Stimulated activated CD4-positive, alpha-beta T cell treated with anti-CD3 and anti-CD28 coated beads, Interleukin-1b, Interleukin-23, amount 100 ng/mL, for 4 hours (primary cell): ENCODE data around the gene HSPB6.
"Not testable (repeated sequence)": the region's sequence is repeated elsewhere in the genome, so short reads cannot be mapped to it uniquely, and the experiment has no call there.

Source experiments
- DNase-seq, 2 donors: peaks; one replicate each; pipeline ENCODE4 v3.0.0-alpha.2; 2020; ENCODE audit warnings: low read depth in 2 of 2

HSPB6 gene

DNA sequence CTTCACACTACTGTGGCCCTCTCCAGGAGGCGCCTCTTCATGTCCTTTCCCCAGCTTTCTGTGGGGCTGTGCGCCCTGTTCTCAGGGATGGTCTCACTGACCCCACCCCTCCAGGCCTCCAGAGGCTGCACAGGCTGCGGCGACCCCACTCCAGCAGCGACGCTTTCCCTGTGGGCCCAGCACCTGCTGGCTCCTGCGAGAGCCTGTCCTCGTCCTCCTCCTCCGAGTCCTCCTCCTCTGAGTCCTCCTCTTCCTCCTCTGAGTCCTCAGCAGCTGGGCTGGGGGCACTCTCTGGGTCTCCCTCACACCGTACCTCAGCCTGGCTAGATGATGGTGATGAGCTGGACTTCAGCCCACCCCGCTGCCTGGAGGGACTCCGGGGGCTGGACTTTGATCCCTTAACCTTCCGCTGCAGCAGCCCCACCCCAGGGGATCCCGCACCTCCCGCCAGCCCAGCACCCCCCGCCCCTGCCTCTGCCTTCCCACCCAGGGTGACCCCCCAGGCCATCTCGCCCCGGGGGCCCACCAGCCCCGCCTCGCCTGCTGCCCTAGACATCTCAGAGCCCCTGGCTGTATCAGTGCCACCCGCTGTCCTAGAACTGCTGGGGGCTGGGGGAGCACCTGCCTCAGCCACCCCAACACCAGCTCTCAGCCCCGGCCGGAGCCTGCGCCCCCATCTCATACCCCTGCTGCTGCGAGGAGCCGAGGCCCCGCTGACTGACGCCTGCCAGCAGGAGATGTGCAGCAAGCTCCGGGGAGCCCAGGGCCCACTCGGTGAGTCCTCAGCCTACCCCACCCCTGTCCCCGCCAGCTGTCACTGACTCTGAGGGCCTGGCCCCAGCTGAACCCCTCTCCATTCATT, 29.7 kb upstream of the HSPB6 start:
- no peak for DNase-seq

DNA sequence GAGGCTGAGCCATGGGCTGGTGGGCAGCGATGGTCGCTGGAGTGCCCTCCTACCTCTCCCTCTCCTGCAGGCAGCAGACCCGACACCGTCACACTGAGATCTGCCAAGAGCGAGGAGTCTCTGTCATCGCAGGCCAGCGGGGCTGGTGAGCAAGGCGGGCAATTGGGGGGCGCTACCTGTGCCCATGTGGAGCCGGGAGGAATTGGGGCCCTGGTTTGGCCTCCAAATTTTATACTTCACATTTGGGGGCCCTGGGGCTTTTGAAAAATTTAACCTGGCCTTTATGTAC, 28.5 kb upstream of the HSPB6 start:
- DNase-seq: no peak

DNA sequence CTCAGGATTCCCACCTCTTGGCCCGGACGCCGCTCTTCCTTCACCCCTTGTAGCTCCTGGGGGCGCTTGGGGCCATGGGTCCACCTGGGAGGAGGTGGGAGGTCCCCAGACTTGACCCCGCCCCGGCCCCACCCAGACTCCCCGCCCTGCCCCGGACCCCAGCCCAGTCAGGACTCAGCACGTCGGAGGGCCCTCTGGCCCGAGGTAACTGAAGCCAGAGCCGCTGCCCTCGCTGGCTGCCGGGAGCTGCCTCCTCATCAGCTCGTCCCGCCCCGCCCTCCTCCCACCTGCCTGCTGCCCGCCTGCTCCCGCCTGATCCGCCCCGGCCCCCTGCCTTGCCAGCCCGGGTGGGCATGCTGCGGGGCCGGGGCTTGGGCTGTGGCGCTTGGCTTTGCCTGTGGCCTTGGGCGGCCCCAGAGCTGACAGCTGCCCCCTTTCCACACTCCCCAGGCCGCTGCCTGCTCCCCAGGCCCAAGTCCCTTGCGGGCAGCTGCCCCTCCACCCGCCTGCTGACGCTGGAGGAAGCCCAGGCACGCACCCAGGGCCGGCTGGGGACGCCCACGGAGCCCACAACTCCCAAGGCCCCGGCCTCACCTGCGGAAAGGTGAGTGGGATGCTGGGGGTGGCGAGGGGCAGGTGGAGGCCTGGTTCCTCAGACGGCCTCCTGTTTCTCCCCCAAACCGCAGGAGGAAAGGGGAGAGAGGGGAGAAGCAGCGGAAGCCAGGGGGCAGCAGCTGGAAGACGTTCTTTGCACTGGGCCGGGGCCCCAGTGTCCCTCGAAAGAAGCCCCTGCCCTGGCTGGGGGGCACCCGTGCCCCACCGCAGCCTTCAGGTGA, 27.9 kb upstream of the HSPB6 start:
- DNase-seq: no peak

DNA sequence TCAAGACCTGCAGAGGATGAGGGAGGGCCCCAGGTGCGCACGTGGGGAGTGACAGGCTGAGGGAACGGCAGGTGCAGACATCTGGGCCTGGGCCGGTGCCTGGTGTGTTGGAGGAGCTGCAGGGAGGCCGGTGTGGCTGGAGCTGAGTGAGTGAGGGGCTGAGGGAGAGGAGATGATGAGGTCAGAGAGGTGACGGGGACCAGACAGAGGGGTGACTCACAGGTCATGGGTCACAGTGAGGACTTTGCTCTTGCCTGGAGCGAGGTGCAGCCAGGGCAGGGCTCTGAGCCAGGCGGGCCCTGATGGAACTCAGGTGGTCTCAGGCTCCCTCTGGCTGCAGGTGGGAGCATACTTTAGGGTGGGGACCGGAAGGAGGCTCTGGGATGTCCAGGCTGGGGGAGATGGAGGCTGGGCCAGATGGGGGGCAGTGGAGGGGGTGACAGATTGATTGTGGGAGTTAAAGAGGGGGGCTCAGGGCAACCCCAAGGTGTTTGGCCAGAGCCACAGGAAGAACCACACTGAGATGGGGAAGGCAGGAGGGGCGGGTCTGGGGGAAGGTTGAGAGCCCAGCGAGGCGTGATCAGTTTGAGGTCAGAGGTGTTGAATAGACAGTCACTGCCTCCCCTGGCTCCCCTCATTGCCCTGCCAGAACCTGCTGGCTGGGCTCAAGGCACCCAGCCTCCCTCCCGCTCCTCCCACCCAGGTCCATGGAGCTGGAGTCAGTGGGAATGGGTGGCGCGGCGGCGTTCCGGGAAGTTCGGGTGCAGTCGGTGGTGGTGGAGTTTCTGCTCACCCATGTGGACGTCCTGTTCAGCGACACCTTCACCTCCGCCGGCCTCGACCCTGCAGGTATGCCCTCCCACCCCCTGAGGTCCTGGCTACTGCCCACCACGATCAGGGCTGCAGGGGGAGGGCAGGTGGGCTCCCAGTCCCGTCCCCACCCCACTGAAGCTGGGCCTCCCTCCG, 26.9 kb upstream of the HSPB6 start:
- no peak for DNase-seq

DNA sequence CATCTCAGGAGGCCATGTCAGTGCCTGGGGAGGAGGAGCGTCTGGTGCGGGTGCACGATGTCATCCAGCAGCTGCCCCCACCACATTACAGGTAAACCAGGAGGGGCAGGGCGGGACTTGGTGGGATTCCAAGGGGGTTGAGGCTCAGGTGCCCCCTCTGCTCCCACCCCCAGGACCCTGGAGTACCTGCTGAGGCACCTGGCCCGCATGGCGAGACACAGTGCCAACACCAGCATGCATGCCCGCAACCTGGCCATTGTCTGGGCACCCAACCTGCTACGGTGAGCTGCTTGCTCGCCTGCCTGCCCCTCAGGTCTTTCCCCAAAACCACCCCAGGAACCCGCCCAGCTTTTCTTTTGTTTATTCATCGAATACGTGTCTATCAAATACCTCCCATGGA, 25.8 kb upstream of the HSPB6 start:
- DNase-seq: no peak

DNA sequence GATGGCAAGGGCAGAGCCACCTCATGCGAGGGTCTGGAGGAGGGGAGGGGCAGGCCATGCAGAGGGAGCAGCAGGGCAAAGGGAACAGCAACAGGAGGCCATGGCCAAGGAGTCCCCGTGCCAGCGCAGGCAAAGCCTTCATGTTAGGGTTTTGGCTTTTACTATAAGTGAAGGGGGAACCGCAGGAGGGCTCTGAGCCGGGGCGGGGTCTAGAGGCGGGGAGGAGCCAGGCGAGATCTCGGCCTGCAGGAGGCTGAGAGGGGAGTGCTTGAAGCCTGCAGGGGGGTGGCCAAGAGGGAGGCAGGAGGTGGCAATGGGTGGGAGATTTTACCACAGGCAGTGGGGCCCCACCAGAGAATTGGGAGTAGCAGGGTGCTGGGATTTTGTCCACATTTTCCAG, 24.8 kb upstream of the HSPB6 start:
- no peak for DNase-seq

DNA sequence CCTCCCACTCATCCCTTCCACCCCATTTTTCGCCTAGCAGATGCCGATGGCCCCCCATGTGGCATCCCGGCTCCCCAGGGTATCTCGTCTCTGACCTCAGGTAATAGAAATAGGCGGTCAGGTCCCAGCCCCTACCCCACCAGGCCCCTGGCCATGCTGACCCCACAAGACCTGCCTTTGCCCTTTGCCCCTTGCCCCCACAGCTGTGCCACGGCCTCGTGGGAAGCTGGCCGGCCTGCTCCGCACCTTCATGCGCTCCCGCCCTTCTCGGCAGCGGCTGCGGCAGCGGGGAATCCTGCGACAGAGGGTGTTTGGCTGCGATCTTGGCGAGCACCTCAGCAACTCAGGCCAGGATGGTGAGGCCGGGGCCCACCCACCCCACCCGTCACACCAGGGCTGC, 23.9 kb upstream of the HSPB6 start:
- DNase-seq: no peak

DNA sequence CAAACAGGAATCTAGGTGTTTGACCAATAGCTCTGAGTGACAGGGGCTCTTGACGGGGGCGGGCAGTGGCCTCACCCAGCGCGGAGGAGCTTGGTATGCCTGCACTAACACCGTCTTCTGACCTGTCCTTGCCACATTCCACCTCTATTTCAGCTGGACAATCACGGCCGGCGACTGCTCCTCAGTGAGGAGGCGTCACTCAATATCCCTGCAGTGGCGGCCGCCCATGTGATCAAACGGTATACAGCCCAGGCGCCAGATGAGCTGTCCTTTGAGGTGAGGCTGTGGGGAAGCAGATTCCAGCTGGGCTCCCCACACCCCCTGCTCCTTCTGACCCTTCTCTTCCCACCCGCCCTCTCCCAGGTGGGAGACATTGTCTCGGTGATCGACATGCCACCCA, 23.2 kb upstream of the HSPB6 start:
- DNase-seq: no peak

DNA sequence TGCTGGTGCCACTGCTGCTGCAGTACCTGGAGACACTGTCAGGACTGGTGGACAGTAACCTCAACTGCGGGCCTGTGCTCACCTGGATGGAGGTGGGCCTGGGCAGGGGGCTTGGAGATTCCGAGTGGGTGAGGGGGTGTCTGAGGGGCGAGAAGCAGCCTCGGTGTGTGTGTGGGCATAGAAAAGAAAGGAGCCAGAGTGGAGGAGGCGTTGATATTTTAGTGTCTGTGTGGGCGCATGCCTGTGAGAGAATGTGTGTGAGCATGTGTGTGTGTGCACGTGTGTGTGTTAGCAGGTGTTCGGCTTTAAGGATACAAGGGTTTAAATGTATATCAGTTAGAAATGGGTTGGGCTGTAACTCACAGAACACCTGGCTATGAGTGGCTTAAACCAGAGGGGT, 22.2 kb upstream of the HSPB6 start:
- DNase-seq: no peak

DNA sequence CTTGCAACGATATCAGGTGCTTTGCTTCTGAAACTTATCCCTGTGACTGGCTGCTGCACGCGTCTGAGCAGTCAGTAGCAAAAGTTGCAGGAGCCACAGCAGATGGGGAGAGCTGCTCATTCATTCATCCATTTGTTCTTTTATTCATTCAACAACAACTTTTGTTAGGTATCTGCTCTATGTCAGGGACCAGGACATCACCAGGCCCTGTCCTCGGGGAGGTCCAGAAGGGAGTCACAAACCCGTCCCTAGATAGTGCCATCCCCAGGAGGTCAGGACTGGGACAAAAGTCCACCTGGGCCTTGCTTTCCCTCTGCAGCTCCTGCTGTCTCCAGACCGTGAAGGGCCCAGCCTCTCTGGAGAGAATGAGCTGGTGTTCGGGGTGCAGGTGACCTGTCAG, 21.1 kb upstream of the HSPB6 start:
- no peak for DNase-seq

DNA sequence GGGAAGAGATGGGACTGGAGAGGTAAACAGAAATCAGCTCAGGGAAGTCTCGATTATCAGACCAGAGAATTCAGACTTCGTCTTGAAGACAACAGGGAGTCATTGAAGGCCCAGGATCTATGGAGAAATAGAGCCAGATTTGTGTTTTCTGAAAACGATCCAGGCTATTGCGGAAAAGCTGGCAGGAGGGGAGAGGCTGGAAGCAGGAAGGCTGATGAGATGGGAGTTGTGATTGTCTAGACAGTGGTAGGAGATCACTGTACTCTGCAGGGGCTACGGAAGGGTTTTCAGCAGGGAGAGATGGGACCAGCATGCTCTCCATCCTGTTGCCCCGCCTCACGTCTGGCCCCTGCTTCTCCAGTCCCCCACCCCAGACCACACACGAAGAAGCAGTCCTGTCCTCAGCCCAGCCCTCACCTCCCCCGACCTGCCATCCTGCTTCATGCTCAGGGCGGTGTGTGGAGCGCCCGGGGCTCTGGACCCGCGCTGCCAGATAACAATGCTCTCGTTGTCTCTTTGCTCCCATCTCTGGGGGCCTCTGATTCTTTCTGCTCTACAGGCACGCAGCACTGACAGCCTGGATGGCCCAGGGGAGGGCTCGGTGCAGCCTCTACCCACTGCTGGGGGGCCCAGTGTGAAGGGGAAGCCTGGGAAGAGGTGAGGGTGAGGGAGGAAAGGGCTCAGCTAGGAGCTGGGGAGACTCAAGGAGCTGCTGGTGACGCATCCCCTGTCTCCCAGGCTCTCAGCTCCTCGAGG, 20.4 kb upstream of the HSPB6 start:
- no peak for DNase-seq

DNA sequence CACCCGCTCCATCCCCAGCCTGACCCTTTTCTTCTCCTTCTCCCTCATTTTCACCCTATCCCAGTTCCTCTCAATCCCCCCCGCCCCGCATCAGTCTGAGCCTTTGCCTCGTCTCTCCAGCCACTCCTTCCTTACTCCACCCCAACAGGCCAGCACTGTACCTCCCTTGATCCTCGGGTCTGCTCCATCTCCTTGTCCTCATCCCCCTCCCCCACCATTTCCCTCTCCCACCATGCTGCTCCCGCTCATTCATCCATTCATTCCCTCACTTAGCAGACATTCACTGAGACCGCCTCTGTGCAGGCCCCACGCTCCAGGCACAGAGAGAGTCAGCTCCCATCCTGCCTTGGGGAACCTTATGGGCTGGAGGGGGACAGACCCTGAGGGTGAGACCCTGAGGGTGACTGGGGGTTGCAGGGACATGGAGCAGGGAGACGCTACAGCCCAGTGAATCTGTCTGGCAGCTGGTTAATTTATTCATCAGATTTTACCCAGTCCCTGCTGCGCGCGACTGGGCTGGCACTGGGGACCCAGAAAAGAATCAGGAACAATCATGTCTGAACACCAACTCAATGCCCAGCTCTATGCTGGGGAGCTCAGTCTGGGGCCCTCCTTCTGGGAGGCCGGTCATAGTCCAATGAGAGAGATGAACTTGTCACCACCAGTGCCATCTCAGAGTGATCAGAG, 19.4 kb upstream of the HSPB6 start:
- no peak for DNase-seq

DNA sequence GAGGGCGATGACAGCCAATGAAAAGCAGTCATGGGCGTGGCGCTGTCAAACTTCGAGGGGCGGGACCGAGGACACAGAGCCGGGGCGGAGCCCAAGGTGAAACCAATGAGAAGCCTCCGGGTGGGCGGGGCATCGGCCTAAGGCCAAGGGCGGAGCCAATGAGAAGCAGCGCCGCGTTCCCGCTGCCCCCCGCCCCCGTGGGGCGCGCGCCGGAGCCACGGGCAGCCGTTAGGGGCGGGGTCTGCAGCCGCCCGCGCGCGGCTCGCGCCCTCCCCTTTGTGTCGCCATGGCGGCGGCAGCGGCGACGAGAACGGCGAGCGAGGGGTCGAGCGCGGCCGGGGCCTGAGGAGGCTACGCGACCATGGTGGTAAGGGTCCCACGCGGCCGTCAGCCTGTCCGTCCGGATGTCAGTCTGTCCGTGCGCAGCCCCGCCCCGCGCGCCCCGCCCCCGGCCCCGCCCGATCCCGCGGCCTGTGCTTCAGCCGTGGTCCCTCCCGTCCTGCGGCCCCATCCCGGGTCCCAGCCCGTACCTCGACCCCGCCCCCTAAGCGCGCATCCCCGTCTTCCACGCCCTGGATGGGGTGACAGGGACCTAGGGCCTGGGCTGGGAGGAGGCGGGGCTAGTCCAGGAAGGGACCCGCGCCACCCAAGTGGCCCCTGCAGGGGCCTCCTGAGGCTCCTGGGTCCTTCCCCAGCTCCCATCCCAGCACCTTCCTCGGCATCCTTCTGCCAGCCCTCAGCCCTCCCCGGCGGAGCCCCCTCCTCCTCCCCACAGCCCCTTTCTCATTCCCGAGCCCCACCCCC, 18.7 kb upstream of the HSPB6 start, which contains the start of gene ARHGAP33:
Gene ARHGAP33, plus strand, starts transcription at position 267 of the 804 bp plus-strand sequence. Its CDS starts 95 bp downstream, at position 362.
- peak; percentile 97 to 99 for DNase-seq

DNA sequence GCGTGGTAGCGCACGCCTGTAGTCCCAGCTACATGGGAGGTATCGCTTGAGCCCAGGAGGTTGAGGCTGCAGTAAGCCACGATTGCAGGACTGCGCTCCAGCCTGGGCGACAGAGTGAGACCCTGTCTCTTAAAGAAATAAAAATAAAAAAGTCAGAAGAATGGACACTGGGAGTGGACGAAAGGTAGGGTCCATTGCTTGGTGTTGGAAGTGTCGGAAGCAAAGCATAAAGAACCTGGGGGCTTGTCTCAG, 18.1 kb upstream of the HSPB6 start:
- no peak for DNase-seq

DNA sequence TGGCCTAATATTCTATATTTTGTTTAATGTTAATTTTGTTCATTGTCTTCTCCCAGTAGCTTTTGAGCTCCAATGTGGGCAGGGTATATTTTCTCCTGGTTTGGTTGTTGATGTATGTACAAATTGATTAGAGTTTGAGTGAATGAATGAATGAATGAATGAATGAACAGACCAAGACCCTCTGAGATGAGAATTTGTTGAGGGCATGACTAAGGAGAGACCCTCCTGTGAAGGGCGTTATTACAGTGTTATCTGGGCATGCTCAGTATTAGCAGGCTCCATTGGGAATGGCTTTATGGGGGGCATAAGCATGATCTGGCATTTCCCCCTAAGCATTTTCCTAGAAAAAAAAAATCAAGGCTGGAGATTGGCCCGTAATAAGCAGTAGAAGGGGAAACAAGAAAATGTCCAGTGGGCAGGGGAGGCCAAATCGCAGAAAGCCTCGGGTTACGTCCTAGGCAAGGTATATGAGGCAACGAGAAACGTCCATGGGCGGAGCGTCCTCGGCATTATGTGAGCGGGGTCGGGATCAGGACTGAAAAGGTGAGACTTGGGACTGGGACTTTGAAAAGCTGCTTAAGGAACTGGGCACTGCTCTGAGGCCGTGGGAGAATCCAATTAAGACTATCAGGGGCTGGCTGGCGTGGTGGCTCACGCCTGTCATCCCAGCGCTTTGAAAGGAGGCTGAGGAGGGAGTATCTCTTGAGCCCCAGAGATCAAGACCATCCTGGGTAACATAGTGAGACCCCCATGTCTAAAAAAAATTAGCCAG, 17.6 kb upstream of the HSPB6 start:
- no peak for DNase-seq

DNA sequence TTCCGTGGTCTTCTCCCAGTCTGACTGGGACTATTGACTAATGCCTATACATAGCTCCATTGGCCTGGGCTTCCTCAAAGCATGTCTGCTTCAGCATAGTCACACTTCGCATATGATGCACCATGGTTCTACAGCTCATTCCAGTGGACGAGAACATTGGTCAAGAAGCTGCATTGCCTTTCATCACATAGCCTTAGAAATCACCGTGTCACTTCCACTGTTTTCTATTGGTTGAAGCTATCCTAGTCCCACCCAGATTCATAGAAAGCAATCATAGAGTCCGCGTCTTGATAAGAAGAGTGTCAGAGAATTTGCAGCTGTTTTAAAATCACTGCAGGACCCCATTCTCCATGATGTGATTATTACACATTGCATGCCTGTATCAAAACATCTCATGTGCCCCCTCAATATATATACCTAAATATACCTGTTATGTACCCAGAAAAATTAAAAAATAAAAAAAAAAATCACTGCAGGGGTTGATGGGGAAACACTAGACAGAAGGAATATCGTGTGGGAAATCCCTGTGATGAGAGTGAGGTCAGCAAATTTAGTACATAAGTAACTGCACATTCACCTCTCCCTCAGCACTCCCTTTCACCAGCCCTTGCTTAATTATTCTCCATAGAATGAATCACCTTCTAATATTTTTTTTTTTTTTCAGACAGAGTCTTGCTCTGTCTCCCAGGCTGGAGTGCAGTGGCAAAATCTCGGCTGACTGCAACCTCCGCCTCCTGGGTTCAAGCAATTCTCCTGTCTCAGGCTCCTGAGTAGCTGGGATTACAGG, 16.4 kb upstream of the HSPB6 start:
- no peak for DNase-seq

DNA sequence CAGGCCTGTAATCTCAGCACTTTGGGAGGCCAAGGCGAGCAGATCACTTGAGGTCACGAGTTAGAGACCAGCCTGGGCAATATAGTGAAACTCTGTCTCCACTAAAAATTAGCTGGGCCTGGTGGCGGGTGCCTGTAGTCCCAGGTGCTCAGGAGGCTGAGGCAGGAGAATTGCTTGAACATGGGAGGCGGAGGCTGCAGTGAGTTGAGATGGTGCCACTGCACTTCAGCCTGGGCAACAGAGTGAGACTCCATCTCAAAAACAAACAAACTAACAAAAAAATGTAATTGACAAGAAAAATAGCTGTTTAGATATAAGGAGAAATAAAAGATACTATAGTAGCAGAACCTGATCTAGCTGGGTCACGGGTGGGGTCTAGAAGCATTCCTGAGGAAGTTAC, 15.5 kb upstream of the HSPB6 start:
- DNase-seq: not testable (repeated sequence)

DNA sequence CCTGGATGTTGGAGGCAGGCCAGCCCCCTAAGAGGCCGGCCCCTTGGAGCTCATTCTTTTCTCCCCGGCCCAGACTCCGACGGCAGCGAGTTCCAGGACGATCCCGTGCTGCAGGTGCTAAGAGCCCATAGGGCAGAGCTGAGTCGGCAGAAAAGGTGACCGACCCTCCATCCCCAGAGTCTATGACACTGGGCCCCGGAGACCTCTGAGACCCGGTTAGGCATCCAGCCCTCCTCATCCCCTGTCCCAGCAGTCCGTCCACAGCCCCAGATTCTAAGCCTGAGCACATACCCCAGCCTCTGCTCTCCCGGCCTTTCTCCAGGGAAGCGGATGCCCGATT, 11.2 kb upstream of the HSPB6 start:
- DNase-seq: no peak
